GM23338 (cell line): ENCODE data around the gene PER2. TPM values are rescaled to one million over a fixed set of nuclear protein-coding genes. Genes with fewer than 3 reads are reported as not detected.

Experiments used
- ATAC-seq: fragments of 200-7000 bp; cut with Tn5 transposase; 3 replicates; pipeline ENCODE4 v1.9.1; 2020
- DNase-seq: peaks from one replicate; pipeline ENCODE4 v3.0.0-alpha.2; 2015; ENCODE audit warnings: low spot score
- H2AFZ ChIP-seq: fragments of 200-600 bp; sonication (generic); 2 replicates; pipeline ENCODE4 v1.8.0; 2016; ENCODE audit warnings: antibody characterized with exemption, mild to moderate bottlenecking, moderate library complexity
- H3F3A ChIP-seq: fragments of 200-600 bp; sonication (generic); replicated peaks from 2 replicates; pipeline ENCODE4 v1.8.0; 2017; ENCODE audit warnings: antibody characterized with exemption, mixed run types, low read depth
- H3K27ac ChIP-seq: fragments of 200-600 bp; sonication (generic); 2 replicates; pipeline ENCODE4 v1.6.1; 2016; ENCODE audit warnings: low read depth
- H3K27me3 ChIP-seq: fragments of 200-600 bp; sonication (generic); 2 replicates; pipeline ENCODE4 v1.8.0; 2016; ENCODE audit warnings: mild to moderate bottlenecking, mixed run types, moderate library complexity; ENCODE audit not compliant: insufficient read depth
- H3K36me3 ChIP-seq: fragments of 200-600 bp; sonication (generic); 2 replicates; pipeline ENCODE4 v1.8.0; 2016; ENCODE audit warnings: mild to moderate bottlenecking; ENCODE audit not compliant: insufficient read depth
- H3K4me1 ChIP-seq: fragments of 200-600 bp; sonication (generic); 2 replicates; pipeline ENCODE4 v1.8.0; 2016; ENCODE audit warnings: mild to moderate bottlenecking, moderate library complexity; ENCODE audit not compliant: insufficient read depth
- H3K4me2 ChIP-seq: fragments of 200-600 bp; sonication (generic); 2 replicates; pipeline ENCODE4 v1.7.1; 2017; ENCODE audit warnings: mixed run types
- H3K4me3 ChIP-seq: fragments of 200-600 bp; sonication (generic); 2 replicates; pipeline ENCODE4 v1.6.1; 2016; ENCODE audit warnings: mixed run types
- H3K79me2 ChIP-seq: fragments of 200-600 bp; sonication (generic); replicated peaks from 2 replicates; pipeline ENCODE4 v1.8.0; 2017; ENCODE audit warnings: mild to moderate bottlenecking; ENCODE audit not compliant: insufficient read depth
- H3K9me2 ChIP-seq: fragments of 200-600 bp; sonication (generic); 2 replicates; pipeline ENCODE4 v1.8.0; 2017; ENCODE audit not compliant: insufficient read depth
- H4K20me1 ChIP-seq: fragments of 200-600 bp; sonication (generic); replicated peaks from 2 replicates; pipeline ENCODE4 v1.8.0; 2017; ENCODE audit warnings: mild to moderate bottlenecking; ENCODE audit not compliant: insufficient read depth
- H3K27ac Mint-ChIP-seq: 2 replicates; pipeline ENCODE4 v1.8.0; 2020; ENCODE audit warnings: inconsistent platforms, mild to moderate bottlenecking, moderate library complexity, mixed read lengths
- H3K27me3 Mint-ChIP-seq: 3 replicates; pipeline ENCODE4 v1.8.0; 2022; ENCODE audit warnings: low read depth, mild to moderate bottlenecking, moderate library complexity, mixed read lengths, inconsistent platforms; ENCODE audit not compliant: insufficient read depth, poor library complexity
- H3K36me3 Mint-ChIP-seq: 3 replicates; pipeline ENCODE4 v1.8.0; 2021; ENCODE audit warnings: low read depth, mild to moderate bottlenecking, inconsistent platforms, moderate library complexity, mixed read lengths
- H3K4me1 Mint-ChIP-seq: 3 replicates; pipeline ENCODE4 v1.8.0; 2020; ENCODE audit warnings: mild to moderate bottlenecking, inconsistent platforms, mixed read lengths
- H3K4me3 Mint-ChIP-seq: 3 replicates; pipeline ENCODE4 v1.8.0; 2021; ENCODE audit warnings: moderate library complexity, mild to moderate bottlenecking, inconsistent platforms, mixed read lengths
- H3K9me3 Mint-ChIP-seq: 3 replicates; pipeline ENCODE4 v1.8.0; 2020; ENCODE audit warnings: moderate library complexity, mild to moderate bottlenecking, inconsistent platforms, mixed read lengths
- CREB1 ChIP-seq: fragments of 250-450 bp; sonication (Bioruptor Pico); IDR thresholded peaks from 2 replicates; pipeline ENCODE4 v1.5.0; 2020; ENCODE audit warnings: low read depth, mild to moderate bottlenecking, moderate library complexity
- EZH2 ChIP-seq: fragments of 200-600 bp; sonication (generic); IDR thresholded peaks from one replicate; pipeline ENCODE4 v1.8.0; 2017; ENCODE audit warnings: antibody characterized with exemption, mild to moderate bottlenecking, low read depth; ENCODE audit not compliant: unreplicated experiment
- EZH2phosphoT487 ChIP-seq: fragments of 200-600 bp; sonication (generic); IDR thresholded peaks from one replicate; pipeline ENCODE4 v1.8.1; 2018; ENCODE audit warnings: antibody characterized with exemption; ENCODE audit not compliant: unreplicated experiment
- JUNB ChIP-seq: IDR thresholded peaks from one replicate; pipeline ENCODE4 v1.6.1; 2016; ENCODE audit warnings: antibody characterized with exemption; ENCODE audit not compliant: unreplicated experiment
- NANOG ChIP-seq: IDR thresholded peaks from 2 replicates; pipeline ENCODE4 v1.6.1; 2016; ENCODE audit warnings: antibody characterized with exemption, borderline replicate concordance
- POLR2AphosphoS5 ChIP-seq: IDR thresholded peaks from 2 replicates; pipeline ENCODE4 v1.6.1; 2016; ENCODE audit warnings: antibody characterized with exemption, low read depth
- STAT1 ChIP-seq: IDR thresholded peaks from one replicate; pipeline ENCODE4 v1.6.1; 2016; ENCODE audit warnings: antibody characterized with exemption; ENCODE audit not compliant: unreplicated experiment
- ZNF114 ChIP-seq: fragments of 250-450 bp; sonication (Bioruptor Pico); IDR thresholded peaks from 2 replicates; pipeline ENCODE4 v1.5.0; 2020; ENCODE audit warnings: mild to moderate bottlenecking, moderate library complexity
- ZNF331 ChIP-seq: fragments of 250-450 bp; sonication (Bioruptor Pico); IDR thresholded peaks from 2 replicates; pipeline ENCODE4 v1.5.0; 2020; ENCODE audit warnings: low read depth, mild to moderate bottlenecking, moderate library complexity
- polyA plus RNA-seq: library from polyadenylated mRNA; unstranded; fragments of >200 nt; fragmentation: Nextera tagmentation; extraction: Ambion mirVana; gene quantifications from 2 replicates; pipeline ENCODE4 v1.2.1, GENCODE V29; 2016
- total RNA-seq: library from RNA; depleted of rRNA; stranded (reverse); fragments of >200 nt; shearing (Covaris generic); gene quantifications from 2 replicates; pipeline ENCODE4 v1.2.3, GENCODE V29; 2014
- TF ChIP-seq, protein P1 (sequence below), 2 experiments: fragments of 200-600 bp in 1 of 2; sonication (generic) in 1 of 2; conservative IDR thresholded peaks; 2 replicates each; pipeline versions ENCODE4 v1.5.1 to v1.6.1; 2016 to 2017; ENCODE audit warnings: antibody characterized with exemption in 2 of 2, low read depth in 2 of 2, mild to moderate bottlenecking in 2 of 2, moderate library complexity in 1 of 2
- TF ChIP-seq, protein P2 (sequence below): IDR thresholded peaks from 2 replicates; pipeline ENCODE4 v1.6.1; 2016; ENCODE audit warnings: antibody characterized with exemption
- TF ChIP-seq, protein P3 (sequence below): IDR thresholded peaks from one replicate; pipeline ENCODE4 v1.6.1; 2018; ENCODE audit warnings: antibody characterized with exemption; ENCODE audit not compliant: unreplicated experiment
- TF ChIP-seq, protein P4 (sequence below): fragments of 250-450 bp; sonication (Bioruptor Pico); IDR thresholded peaks from 2 replicates; pipeline ENCODE4 v1.5.0; 2020; ENCODE audit warnings: mild to moderate bottlenecking, moderate library complexity

The PER2 gene
- total and polyA plus RNA-seq, 2 experiments from 2014 or later = 2.2 to 4.6 TPM

DNA sequence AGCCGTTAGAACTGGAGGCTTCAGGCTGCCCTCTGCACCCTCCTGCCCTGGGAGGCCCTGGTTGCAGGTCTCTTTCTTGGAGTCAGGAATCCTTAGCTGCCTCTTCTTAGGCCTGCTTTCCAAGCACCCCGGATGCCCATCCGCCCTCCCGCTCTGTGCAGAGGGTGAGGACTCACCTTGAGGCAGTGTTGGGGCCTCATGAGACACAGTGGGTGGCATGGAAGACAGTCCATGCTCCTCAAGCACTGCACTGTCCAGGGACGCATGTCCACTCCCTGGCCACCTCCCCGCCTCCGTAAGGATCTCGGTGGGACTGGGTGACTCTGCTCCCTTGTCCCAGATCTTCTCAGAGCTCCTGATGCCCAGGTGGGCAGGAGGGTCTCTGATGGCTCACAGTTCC is 26.2 kb upstream of the PER2 start:
- Mint-ChIP-seq H3K27me3 (peaks cover 10% of the 10 kb centered on the region), H3K9me3 (peaks cover 3% of the 10 kb centered on the region; the same call in 1 of the 3 replicates), H3K36me3 (no peaks in the 10 kb centered on the region), H3K4me1 (no peaks in the 10 kb centered on the region; the same call in 2 of the 3 replicates), H3K4me3 (no peak overlapping the region), H3K27ac (no peak overlapping the region)
- ATAC-seq (no peak), DNase-seq (no peak)
- Histone ChIP-seq H3K27ac (no peak overlapping the region), H3F3A (no peaks in the 10 kb centered on the region), H3K4me1 (peaks cover 6% of the 10 kb centered on the region; the same call in 1 of the 2 replicates), H3K9me2 (no peaks in the 10 kb centered on the region), H3K36me3 (no peaks in the 10 kb centered on the region), H3K4me2 (no peak overlapping the region), H3K4me3 (no peak overlapping the region), H3K79me2 (no peaks in the 10 kb centered on the region), H4K20me1 (no peaks in the 10 kb centered on the region), H2AFZ (no peak overlapping the region), H3K27me3 (peaks cover 7% of the 10 kb centered on the region)
- TF ChIP-seq, protein P1, sequence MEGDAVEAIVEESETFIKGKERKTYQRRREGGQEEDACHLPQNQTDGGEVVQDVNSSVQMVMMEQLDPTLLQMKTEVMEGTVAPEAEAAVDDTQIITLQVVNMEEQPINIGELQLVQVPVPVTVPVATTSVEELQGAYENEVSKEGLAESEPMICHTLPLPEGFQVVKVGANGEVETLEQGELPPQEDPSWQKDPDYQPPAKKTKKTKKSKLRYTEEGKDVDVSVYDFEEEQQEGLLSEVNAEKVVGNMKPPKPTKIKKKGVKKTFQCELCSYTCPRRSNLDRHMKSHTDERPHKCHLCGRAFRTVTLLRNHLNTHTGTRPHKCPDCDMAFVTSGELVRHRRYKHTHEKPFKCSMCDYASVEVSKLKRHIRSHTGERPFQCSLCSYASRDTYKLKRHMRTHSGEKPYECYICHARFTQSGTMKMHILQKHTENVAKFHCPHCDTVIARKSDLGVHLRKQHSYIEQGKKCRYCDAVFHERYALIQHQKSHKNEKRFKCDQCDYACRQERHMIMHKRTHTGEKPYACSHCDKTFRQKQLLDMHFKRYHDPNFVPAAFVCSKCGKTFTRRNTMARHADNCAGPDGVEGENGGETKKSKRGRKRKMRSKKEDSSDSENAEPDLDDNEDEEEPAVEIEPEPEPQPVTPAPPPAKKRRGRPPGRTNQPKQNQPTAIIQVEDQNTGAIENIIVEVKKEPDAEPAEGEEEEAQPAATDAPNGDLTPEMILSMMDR (conservative IDR thresholded peaks at IDR 0.05; ENCODE audit: low read depth in 2 of 2) = no peak
- TF ChIP-seq STAT1 (no peak), ZNF114 (CRISPR knock-in tag) (no peak), CREB1 (CRISPR knock-in tag) (no peak), EZH2phosphoT487 (no peak), NANOG (no peak), ZNF331 (CRISPR knock-in tag) (no peak), EZH2 (no peak), JUNB (no peak), POLR2AphosphoS5 (no peak)
- TF ChIP-seq, protein P2, sequence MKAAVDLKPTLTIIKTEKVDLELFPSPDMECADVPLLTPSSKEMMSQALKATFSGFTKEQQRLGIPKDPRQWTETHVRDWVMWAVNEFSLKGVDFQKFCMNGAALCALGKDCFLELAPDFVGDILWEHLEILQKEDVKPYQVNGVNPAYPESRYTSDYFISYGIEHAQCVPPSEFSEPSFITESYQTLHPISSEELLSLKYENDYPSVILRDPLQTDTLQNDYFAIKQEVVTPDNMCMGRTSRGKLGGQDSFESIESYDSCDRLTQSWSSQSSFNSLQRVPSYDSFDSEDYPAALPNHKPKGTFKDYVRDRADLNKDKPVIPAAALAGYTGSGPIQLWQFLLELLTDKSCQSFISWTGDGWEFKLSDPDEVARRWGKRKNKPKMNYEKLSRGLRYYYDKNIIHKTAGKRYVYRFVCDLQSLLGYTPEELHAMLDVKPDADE = no peak
- TF ChIP-seq, protein P3, sequence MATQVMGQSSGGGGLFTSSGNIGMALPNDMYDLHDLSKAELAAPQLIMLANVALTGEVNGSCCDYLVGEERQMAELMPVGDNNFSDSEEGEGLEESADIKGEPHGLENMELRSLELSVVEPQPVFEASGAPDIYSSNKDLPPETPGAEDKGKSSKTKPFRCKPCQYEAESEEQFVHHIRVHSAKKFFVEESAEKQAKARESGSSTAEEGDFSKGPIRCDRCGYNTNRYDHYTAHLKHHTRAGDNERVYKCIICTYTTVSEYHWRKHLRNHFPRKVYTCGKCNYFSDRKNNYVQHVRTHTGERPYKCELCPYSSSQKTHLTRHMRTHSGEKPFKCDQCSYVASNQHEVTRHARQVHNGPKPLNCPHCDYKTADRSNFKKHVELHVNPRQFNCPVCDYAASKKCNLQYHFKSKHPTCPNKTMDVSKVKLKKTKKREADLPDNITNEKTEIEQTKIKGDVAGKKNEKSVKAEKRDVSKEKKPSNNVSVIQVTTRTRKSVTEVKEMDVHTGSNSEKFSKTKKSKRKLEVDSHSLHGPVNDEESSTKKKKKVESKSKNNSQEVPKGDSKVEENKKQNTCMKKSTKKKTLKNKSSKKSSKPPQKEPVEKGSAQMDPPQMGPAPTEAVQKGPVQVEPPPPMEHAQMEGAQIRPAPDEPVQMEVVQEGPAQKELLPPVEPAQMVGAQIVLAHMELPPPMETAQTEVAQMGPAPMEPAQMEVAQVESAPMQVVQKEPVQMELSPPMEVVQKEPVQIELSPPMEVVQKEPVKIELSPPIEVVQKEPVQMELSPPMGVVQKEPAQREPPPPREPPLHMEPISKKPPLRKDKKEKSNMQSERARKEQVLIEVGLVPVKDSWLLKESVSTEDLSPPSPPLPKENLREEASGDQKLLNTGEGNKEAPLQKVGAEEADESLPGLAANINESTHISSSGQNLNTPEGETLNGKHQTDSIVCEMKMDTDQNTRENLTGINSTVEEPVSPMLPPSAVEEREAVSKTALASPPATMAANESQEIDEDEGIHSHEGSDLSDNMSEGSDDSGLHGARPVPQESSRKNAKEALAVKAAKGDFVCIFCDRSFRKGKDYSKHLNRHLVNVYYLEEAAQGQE = no peak
- TF ChIP-seq, protein P4, sequence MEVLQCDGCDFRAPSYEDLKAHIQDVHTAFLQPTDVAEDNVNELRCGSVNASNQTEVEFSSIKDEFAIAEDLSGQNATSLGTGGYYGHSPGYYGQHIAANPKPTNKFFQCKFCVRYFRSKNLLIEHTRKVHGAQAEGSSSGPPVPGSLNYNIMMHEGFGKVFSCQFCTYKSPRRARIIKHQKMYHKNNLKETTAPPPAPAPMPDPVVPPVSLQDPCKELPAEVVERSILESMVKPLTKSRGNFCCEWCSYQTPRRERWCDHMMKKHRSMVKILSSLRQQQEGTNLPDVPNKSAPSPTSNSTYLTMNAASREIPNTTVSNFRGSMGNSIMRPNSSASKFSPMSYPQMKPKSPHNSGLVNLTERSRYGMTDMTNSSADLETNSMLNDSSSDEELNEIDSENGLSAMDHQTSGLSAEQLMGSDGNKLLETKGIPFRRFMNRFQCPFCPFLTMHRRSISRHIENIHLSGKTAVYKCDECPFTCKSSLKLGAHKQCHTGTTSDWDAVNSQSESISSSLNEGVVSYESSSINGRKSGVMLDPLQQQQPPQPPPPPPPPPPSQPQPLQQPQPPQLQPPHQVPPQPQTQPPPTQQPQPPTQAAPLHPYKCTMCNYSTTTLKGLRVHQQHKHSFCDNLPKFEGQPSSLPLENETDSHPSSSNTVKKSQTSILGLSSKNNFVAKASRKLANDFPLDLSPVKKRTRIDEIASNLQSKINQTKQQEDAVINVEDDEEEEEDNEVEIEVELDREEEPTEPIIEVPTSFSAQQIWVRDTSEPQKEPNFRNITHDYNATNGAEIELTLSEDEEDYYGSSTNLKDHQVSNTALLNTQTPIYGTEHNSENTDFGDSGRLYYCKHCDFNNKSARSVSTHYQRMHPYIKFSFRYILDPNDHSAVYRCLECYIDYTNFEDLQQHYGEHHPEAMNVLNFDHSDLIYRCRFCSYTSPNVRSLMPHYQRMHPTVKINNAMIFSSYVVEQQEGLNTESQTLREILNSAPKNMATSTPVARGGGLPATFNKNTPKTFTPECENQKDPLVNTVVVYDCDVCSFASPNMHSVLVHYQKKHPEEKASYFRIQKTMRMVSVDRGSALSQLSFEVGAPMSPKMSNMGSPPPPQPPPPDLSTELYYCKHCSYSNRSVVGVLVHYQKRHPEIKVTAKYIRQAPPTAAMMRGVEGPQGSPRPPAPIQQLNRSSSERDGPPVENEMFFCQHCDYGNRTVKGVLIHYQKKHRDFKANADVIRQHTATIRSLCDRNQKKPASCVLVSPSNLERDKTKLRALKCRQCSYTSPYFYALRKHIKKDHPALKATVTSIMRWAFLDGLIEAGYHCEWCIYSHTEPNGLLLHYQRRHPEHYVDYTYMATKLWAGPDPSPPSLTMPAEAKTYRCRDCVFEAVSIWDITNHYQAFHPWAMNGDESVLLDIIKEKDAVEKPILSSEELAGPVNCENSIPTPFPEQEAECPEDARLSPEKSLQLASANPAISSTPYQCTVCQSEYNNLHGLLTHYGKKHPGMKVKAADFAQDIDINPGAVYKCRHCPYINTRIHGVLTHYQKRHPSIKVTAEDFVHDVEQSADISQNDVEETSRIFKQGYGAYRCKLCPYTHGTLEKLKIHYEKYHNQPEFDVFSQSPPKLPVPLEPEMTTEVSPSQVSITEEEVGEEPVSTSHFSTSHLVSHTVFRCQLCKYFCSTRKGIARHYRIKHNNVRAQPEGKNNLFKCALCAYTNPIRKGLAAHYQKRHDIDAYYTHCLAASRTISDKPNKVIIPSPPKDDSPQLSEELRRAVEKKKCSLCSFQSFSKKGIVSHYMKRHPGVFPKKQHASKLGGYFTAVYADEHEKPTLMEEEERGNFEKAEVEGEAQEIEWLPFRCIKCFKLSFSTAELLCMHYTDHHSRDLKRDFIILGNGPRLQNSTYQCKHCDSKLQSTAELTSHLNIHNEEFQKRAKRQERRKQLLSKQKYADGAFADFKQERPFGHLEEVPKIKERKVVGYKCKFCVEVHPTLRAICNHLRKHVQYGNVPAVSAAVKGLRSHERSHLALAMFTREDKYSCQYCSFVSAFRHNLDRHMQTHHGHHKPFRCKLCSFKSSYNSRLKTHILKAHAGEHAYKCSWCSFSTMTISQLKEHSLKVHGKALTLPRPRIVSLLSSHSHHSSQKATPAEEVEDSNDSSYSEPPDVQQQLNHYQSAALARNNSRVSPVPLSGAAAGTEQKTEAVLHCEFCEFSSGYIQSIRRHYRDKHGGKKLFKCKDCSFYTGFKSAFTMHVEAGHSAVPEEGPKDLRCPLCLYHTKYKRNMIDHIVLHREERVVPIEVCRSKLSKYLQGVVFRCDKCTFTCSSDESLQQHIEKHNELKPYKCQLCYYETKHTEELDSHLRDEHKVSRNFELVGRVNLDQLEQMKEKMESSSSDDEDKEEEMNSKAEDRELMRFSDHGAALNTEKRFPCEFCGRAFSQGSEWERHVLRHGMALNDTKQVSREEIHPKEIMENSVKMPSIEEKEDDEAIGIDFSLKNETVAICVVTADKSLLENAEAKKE (CRISPR knock-in tag) = no peak
